ENCODE data around the gene IDH3G.
A peak's percentile ranks its signal among the peaks of the same experiment; 100 is the strongest.

The IDH3G gene

DNA sequence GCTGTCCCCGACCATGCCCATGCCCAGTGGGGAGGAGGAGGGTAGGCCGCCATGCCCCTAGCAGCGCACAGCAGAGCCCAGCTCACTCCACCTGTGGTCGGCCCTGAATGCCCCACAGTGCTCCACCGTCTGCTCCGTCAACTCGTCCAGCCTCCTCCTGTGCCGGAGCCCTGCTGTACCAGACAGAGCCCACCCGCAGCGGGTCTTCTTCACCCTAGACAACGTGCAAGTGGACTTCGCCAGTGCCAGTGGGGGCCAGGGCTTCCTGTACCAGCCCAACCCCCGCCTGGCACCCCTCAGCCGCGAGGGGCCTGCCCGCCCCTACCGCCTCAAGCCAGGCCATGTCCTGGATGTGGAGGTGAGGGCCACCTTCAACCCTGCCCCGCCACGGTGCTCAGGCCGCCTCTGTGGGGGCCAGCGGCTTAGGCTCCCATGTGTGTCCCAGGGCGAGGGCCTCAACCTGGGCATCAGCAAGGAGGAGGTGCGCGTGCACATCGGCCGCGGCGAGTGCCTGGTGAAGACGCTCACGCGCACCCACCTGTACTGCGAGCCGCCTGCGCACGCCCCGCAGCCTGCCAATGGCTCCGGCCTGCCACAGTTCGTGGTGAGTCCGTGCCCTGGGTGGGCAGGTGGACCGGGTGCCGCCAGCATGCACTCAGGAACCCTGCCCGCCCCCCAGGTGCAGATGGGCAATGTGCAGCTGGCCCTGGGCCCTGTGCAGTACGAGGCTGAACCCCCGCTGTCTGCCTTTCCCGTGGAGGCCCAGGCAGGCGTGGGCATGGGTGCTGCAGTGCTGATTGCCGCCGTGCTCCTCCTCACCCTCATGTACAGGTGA, 20.2 kb downstream of the IDH3G start:
- no peak for DNase-seq (ENCODE audit: low read depth in 2 of 2)

DNA sequence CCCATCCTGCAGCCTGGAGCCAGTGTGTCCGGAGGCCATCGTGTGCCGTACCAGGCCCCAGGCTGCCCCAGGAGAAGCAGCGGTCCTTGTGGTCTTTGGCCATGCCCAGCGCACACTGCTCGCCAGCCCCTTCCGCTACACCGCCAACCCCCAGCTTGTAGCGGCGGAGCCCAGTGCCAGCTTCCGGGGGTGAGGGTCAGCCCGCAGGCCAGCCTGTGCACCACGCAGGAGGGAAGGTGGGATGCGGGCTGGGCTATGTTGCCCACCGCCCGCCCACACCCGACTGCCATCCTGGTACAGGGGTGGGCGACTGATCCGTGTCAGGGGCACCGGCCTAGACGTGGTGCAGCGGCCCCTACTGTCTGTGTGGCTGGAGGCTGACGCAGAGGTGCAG, 21.0 kb downstream of the IDH3G start:
- no peak for DNase-seq (ENCODE audit: low read depth in 2 of 2)

DNA sequence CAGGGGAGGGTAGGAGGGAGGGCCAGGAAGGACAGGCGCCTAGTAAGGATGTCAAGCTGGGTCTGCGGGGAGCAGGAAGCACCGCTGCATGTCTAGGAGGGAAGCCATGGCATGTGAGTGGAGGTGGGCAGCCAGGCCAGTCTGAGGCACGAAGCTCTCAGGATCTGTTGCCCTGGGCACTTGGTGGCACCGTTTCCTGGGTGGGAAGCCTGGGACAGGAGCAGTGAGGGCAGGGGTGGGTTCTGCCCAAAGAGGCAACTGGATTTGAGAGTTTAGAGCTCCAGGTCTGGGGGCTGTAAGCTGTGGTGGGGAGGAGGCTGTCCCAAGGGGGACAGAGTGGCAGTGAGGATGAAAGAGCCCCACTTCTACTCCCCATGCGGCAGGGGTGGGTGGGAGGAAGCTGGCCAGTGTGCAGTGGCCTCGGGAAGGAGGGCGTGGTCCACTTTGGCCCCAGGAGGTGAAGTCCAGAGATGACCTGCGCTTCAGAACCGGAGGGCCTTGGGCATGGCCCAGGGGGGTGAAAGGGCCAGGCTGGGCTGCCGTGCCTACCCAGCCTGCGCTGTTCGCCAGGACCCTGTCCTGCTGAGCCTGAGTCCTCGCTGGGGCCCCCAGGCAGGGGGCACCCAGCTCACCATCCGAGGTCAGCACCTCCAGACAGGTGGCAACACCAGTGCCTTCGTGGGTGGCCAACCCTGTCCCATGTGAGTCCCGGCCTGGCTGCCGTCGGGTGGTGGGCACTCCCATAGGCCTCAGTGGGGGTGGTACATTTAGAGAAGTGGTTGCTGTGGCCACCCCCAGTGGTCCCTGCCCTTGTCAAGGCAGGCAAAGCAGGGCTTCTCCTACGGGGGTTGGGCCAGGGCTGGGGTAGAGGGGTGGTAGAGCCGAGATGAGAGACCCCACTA, 21.6 kb downstream of the IDH3G start:
- DNase-seq (ENCODE audit: low read depth in 2 of 2): no peak

DNA sequence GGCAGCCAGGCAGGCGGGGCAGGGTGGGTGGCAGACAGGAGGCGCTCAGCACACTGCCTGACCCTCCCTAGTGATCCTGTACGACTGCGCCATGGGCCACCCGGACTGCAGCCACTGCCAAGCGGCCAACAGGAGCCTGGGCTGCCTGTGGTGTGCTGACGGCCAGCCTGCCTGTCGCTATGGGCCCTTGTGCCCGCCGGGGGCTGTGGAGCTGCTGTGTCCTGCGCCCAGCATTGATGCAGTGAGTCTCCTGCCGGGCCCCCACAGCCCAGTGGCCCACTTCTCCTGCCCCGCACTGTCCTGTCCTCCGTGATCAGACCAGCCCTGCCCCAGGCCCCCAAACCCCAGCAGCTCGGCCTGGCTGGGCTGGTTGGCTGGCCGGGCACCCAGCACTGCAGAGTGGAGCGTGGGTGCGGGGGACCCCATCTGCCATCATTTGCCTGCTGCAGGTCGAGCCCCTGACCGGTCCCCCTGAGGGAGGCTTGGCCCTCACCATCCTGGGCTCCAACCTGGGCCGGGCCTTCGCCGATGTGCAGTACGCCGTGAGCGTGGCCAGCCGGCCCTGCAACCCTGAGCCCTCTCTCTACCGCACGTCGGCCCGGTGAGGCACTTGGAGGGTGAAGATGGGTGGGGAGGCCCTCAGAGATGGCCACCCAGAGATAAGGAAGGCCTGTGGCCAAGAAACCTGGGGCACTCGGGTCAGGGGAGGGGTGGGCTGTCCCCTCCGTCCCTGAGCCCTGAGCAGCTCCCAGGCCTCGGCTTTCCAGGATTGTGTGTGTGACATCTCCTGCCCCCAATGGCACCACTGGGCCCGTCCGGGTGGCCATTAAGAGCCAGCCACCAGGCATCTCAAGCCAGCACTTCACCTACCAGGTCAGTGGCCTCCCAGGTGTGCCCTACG, 22.5 kb downstream of the IDH3G start:
- no peak for DNase-seq (ENCODE audit: low read depth in 2 of 2)

DNA sequence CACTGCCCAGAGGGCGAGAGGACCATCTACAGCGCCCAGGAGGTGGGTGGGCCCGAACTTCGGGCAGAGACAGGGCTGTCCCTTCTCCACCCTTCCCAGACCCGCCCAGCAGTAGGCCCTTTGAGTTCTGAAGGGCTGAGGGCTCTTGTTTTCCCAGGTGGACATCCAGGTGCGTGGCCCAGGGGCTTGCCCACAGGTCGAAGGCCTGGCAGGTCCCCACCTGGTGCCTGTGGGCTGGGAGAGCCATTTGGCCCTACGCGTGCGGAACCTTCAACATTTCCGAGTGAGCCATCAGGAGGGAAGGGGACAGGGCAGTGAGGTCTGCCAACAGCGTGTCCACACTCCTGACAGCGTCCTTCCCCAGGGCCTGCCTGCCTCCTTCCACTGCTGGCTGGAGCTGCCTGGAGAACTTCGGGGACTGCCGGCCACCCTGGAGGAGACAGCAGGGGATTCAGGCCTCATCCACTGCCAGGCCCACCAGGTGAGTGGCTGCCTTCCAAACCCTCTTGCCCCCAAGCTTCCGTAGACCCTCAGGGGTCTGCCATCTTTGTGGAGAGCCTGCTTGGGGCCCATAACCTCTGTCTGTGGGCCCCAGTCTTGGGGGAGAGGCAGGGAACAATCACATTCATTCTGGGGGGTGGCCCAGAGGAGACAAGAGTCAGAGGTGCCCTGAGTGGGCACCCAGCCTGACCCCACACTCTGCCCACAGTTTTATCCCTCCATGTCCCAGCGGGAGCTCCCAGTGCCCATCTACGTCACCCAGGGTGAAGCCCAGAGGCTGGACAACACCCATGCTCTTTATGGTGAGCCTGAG, 23.4 kb downstream of the IDH3G start:
- DNase-seq (ENCODE audit: low read depth in 2 of 2): no peak

DNA sequence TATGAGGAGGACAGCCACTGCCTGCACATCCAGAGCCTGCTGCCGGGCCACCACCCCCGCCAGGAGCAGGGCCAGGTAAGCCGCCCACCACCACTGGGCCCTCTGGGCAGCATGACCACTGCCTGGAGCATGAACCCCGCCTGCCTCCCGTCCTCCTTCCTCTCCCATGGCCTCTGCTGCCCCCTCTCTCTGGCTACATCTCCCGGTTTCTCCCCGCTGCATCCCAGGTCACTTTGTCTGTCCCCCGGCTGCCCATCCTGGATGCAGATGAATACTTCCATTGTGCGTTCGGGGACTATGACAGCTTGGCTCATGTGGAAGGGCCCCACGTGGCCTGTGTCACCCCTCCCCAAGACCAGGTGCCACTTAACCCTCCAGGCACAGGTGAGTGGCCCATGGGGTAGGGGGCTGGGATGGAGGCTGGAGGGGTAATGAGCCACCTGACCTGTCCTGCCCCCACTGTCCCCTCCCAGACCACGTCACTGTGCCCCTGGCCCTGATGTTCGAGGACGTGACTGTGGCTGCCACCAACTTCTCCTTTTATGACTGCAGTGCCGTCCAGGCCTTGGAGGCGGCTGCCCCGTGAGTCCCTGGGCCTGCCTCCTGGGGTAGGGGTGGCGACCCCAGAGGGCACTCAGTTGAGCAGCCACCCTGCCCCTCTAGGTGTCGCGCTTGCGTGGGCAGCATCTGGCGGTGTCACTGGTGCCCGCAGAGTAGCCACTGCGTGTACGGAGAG, 24.1 kb downstream of the IDH3G start:
- DNase-seq (ENCODE audit: low read depth in 2 of 2): no peak

DNA sequence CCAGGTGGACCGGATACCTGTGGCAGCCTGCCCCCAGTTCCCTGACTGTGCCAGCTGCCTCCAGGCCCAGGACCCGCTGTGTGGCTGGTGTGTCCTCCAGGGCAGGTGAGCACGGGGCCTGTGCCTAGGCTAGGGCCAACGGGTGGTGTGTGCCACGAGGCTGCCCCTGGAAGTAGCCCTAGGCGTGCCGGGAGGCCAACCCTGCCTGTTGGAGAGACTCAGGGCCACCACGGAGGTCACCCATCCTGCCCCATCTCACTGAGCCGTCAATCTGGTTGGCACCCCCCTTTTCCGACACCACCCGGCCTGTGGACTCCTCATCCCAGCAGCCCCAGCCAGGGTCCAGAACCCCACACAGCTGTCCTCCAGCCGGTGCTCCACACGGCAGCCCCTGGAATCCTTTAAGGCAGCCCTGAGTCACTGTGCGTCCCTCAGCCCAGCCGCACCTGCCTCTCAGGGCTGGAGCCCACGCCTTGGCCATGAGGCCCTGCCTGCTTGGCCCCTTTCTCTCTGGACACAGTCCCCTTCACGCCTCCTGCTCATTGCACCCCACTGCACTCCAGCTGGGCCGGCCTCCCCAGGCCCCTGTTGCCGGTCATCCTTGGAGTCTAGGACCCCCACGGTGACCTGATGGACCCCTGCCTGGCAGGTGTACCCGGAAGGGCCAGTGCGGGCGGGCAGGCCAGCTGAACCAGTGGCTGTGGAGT, 24.9 kb downstream of the IDH3G start:
- DNase-seq (ENCODE audit: low read depth in 2 of 2): no peak

DNA sequence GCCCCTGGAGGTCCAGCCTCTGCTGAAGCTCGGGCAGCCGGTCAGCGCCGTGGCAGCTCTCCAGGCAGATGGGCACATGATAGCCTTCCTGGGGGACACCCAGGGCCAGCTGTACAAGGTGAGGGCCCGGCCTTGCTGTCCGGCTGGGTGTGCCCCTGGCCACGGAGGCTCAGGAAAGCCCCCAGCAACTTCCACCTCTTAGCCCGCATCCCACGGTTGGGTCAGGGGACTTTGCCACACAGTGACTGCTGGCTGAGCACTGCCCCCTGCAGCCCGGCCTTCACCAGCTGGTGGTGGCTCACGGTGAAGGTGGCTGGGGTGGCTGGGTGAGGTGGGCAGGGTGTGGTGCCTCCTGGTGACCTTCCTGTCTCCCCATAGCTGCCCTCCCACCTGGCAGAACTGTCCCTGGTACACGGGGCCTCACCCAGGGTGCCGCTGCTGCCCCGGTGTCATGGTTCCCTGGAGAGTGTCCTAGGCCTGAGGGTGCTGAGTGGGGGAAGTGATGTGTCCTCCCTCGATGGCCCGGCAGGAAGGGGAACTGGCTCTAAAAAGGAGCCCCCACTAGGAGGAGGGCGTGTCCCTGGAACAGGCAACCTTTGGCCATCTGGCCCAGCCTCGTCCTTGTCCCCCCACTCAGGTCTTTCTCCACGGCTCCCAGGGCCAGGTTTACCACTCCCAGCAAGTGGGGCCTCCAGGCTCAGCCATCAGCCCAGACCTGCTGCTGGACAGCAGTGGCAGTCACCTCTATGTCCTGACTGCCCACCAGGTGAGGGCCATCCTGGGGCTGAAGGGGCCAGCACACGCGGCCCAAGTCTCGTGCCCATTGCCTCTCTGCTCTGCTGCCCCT, 25.6 kb downstream of the IDH3G start:
- no peak for DNase-seq (ENCODE audit: low read depth in 2 of 2)

DNA sequence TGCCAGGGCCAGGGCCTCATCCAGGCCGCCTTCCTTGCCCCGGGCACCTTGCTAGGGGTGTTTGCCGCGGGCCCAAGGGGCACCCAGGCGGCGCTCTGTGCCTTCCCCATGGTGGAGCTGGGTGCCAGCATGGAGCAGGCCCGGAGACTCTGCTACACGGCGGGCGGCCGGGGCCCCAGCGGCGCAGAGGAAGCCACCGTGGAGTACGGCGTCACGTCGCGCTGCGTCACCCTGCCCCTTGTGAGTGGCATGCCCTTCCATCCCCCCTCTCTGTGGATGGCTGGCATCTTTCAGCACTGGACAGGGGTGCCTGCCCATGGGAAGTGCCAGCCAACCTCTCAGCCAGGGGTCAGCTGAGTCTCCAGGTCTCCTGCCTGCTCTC, 26.5 kb downstream of the IDH3G start:
- DNase-seq (ENCODE audit: low read depth in 2 of 2): no peak

DNA sequence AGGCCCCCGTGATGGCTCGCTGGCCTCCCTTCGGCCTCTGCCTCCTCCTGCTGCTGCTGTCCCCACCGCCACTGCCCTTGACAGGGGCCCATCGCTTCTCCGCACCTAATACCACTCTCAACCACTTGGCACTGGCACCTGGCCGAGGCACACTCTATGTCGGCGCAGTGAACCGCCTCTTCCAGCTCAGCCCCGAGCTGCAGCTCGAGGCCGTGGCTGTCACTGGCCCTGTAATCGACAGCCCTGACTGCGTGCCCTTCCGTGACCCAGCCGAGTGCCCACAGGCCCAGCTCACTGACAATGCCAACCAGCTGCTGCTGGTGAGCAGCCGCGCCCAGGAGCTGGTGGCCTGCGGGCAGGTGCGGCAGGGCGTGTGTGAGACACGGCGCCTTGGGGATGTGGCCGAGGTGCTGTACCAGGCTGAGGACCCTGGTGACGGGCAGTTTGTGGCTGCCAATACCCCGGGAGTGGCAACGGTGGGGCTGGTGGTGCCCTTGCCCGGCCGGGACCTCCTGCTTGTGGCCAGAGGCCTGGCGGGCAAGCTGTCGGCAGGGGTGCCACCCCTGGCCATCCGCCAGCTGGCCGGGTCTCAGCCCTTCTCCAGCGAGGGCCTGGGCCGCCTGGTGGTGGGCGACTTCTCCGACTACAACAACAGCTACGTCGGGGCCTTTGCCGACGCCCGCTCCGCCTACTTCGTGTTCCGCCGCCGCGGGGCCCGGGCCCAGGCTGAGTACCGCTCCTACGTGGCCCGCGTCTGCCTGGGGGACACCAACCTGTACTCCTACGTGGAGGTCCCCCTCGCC, 27.1 kb downstream of the IDH3G start:
- no peak for DNase-seq (ENCODE audit: low read depth in 2 of 2)

DNA sequence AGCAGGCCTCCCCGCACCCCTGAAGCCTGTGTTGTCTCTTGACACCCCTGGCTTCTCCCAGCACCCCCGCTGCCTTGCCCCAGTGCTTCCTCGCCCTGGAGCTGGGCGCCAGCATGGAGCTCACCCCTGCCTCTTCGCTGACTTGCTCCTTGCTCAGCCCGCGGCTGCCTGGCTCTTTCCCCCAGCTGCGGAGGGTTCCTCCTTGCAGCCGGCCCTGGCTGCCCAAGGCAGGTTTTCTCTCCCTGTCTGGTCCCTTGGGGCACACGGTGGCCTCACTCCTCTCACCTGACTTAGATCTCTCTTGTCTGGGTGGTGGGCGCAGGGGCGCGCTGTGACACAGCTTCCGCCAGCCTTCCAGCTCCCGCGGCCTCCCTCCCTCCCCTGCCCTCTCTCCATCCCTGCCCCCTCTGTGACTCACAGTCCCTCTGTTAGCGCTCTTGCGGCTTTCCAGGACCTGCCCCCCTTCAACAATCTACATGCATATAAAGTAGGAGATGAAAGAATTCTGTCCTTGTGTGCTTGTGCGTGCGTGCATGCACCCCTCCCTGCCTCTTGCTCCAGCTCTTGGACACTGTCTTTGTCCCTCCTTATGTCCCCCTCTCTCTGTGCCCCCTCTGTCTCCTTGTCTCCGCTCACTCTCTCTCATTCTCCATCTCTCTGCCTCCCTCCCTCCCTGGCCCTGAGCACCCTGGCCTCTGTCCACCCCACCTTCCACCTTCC, 27.9 kb downstream of the IDH3G start:
- DNase-seq (ENCODE audit: low read depth in 2 of 2): peak in 1 of 2 donors; percentile 36

DNA sequence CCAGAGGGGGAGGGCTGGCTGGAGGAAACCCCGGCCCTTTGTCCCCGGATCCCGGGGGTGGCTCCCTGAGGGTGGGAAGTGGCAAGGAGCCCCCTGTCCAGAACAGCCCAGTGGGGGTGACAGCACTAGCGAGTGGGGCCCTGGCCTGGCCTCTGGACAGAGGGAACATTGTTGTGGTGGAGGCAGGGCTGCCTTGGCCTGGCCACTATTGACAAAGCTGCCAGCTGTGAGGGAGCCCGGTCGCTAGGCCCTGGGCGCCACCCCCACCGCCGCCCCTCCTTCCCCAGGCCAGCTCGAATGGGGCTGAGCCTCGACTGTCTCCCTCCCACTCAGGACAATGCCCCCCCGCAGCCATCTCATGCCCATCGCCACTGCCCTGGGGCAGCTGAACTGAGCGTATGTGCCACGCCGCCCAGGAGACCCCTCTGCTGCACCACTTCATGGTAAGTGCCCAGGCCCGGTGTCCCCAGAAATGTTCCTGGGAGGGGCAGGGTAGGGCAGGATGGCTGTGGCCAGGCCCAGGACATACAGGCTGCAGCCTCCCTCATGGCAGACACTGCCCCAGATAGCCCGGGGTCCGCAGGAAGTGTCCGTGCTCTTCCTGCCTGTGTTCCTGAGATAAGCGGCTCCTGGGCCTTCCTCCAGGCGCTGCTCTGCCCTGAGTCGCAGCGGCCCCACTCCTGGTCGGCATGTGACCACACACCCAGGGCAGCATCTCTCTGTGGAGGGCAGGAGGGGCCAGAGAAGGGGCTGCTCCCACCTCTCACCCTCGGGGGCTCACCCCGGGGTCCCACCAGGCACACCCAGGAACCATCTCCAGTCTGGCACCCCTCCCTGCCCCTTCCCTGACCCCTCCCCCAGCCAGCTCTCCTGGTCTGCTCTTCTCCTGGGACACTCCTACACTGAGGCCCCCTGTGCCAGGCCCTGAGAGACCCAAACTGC, 28.8 kb downstream of the IDH3G start:
- DNase-seq (ENCODE audit: low read depth in 2 of 2): no peak

DNA sequence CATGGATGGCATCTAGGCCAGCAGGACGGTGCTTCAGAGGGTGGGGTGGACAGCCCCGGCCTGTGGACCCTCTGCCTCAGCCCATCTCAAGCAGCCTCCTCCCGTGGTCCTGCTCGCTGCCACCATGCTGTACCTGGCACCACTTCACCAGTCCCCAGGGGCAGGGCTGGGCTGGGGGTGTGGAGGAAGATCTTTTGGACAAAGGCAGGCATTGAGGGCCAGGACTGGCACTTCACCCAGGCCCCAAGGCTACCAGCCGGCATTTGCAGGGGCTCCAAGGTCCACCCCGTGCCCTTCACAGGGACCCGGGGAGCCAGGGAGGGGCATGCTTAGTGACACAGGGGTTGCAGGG, 29.4 kb downstream of the IDH3G start:
- no peak for DNase-seq (ENCODE audit: low read depth in 2 of 2)

DNA sequence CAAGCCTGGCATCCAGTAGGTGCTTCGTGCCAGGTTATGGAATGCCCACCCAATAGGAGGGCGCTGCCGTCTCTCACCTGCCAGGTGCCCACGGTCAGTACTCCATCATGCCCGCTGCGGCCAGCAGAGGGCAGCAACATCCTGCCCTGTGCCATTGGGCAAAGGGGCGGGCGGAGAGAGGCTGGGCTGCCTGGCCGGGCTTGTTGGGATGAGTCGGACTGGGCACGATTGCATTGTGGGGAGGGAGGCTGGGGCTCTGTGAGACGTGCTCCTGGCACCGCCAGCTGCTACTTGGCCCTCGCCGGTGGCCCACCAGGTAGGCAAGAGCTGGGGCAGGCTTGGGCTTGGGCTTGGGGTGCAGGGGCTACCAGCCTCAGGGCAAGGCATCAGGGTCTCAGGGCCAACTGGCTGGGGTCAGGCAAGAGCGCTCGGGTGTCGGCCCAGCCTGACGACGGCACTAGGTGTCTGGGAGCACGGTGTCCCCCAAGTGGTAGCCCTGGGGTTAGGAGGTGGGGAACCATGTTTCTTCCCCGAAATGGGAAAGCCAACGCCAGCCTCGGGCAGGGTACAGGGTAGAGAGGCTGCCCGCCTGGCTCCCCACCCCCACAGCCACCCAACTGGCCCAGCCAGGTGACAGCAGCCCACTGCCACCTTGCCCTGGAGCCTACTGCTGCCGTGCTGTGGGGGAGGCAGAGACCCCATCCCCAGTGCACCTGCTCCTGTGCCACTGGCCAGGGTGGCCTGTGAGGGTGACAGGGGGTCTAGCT, 30.0 kb downstream of the IDH3G start, which contains the start of gene PLXNB3:
Gene PLXNB3, plus strand, starts transcription at position 261 of the 767 bp plus-strand sequence. CDS start 1,287 bp downstream, outside the sequence.
- peak; percentile 66 to 73 for DNase-seq (ENCODE audit: low read depth in 2 of 2)

DNA sequence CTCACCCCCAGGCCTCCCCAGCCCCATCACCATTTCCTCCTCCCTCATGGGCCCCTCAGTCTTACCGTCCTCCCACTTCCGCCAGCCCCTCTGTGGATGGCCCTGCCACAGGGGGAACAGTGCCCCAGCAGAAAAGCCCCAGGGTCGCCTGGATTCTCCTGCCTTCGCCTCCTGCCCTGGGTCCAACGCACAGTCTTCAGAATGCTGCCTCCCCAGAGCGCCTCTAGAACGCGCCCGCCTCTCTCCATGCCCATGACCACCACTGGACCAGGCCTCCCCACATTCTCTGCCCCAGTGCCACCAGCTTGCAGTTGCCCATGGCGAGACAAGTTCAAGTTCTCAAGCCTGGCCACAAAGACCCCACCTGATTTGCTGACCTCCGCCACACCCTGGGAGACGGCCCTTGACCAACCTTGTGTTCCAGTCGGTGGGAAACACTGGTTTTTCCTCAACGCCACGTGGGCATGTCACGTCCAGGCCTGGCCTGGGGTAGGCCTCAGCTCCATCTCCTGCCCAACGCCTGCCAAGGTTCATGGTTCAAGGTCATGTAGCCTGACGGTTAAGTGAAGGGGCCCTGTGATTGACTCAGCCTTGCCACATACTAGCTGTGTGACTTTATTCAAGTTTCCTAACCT, 30.8 kb downstream of the IDH3G start:
- no peak for DNase-seq (ENCODE audit: low read depth in 2 of 2)

All from stimulated activated CD8-positive, alpha-beta memory T cell treated with anti-CD3 and anti-CD28 coated beads, Interleukin-2, amount 100 ng/mL, for 48 hours (primary cell).